GM13977 (cell line): Measurements from ENCODE around the gene BCAS3.
"Not testable (repeated sequence)": the region's sequence is repeated elsewhere in the genome, so short reads cannot be mapped to it uniquely, and the experiment has no call there.

ENCODE experiments used
- DNase-seq: peaks from one replicate; pipeline ENCODE4 v3.0.0; 2012; ENCODE audit warnings: low spot score
- in situ Hi-C: fragments of 300-500 bp; cut with MboI; formaldehyde crosslinking; loops from one replicate; pipeline ENCODE4 v1.12.0; 2022; ENCODE audit warnings: low sequenced_read_pairs, low pct_unique_long_range_greater_than_20kb, mixed read lengths, inconsistent platforms; ENCODE audit not compliant: unreplicated experiment
- TF ChIP-seq, protein P1 (sequence below): IDR thresholded peaks from 2 replicates; pipeline ENCODE4 v1.5.1; 2012; ENCODE audit warnings: mild to moderate bottlenecking, control low read depth; ENCODE audit not compliant: insufficient read depth; ENCODE audit errors: extremely low read depth, missing control alignments

The BCAS3 gene

DNA sequence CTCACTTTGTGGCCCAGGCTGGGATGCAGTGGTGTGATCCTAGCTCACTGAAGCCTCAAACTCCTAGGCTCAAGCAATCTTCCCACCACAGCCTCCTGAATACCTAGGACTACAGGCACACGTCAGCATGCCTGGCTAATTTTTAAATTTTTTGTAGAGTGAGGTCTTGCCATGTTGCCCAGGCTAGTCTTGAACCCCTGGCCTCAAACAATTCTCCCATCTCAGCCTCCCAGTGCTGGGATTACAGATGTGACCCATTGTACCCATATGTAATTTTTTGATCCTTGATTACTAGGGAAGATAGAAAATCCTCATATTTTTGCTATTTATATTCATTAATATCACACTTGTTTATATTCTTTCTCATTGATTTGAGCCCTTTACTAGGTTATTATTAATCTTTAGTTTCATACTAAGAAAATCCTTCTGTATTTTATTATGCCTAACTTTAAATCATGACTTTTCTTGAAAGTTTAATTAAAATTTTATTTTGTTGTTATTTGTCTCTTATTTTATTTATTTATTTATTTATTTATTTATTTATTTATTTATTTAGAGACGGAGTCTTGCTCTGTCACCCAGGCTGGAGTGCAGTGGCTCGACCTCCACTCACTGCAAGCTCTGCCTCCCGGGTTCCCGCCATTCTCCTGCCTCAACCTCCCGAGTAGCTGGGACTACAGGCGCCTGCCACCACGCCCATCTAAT lies 75.4 kb downstream of the BCAS3 start:
- in situ Hi-C loops: no loop called here
- TF ChIP-seq, protein P1, sequence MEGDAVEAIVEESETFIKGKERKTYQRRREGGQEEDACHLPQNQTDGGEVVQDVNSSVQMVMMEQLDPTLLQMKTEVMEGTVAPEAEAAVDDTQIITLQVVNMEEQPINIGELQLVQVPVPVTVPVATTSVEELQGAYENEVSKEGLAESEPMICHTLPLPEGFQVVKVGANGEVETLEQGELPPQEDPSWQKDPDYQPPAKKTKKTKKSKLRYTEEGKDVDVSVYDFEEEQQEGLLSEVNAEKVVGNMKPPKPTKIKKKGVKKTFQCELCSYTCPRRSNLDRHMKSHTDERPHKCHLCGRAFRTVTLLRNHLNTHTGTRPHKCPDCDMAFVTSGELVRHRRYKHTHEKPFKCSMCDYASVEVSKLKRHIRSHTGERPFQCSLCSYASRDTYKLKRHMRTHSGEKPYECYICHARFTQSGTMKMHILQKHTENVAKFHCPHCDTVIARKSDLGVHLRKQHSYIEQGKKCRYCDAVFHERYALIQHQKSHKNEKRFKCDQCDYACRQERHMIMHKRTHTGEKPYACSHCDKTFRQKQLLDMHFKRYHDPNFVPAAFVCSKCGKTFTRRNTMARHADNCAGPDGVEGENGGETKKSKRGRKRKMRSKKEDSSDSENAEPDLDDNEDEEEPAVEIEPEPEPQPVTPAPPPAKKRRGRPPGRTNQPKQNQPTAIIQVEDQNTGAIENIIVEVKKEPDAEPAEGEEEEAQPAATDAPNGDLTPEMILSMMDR: no peak
- DNase-seq: no peak

DNA sequence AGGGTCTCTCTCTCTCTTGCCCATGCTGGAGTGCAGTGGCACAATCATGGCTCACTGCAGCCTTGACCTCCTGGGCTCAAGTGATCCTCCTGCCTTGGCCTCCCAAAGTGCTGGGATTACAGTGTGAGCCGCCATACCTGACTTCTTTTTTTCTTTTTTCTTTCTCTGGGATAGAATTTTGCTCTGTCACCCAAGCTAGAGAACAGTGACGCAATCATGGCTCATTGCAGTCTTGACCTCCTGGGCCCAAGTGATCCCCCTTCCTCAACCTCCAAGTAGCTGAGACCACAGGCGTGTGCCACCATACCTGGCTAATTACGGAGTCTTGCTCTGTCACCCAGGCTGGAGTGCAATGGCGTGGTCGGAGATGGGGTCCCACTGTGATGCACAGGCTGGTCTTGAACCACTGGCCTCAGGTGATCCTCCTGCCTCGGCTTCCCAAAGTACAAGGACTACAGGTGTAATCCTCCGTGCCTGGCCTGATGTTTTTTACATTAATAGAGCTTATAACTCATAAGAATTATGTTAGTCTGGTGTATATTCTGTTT lies 76.5 kb downstream of the BCAS3 start:
- DNase-seq: no peak
- TF ChIP-seq, protein P1: no peak
- in situ Hi-C loops: no loop called here

DNA sequence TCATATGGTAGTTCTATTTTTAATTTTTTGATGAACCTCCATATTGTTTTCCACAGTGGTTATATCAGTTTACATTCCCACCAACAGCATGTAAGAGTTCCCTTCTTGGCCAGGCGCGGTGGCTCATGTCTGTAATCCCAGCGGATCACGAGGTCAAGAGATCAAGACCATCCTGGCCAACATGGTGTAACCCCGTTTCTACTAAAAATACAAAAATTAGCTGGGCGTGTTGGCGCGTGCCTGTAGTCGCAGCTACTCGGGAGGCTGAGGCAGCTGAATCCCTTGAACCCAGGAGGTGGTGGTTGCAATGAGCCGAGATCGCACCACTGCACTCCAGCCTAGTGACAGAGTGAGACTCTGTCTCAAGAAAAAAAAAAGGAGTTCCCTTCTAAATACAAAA lies 79.1 kb downstream of the BCAS3 start:
- DNase-seq, in situ Hi-C loops: not testable (repeated sequence)

DNA sequence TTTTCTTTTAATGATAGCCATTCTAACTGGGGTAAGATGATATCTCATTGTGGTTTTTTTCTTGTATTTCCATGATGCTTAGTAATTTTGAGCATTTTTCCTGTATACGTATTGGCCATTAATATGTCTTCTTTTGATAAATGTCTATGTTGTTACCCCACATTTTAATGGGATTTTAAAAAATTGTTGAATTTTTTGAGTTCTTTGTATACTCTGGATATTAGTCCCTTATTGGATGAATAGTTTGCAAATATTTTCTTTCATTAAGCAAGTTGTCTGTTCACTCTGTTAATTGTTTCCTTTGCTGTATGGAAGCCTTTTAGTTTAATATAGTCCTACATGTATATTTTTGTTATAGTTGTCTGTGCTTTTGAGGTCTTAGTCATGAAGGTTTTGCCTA lies 79.8 kb downstream of the BCAS3 start:
- in situ Hi-C loops: no loop called here
- TF ChIP-seq, protein P1: no peak
- DNase-seq: no peak

DNA sequence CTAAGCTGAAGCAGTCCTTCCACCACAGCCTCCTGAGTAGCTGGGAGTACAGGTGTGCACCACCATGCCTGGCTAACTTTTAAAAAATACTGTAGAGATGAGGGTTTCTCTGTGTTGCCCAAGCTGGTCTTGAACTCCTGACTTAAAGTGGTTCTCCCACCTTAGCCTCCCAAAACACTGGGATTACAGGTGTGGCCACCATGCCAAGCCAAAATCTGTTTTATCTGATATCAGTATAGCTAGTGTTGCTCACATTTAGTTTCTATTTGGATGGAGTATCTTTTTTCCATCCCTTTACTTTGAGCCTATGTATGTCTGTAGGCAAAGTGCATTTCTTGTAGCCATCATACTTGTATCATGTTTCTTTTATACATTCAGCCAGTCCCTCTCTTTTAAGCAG lies 82.1 kb downstream of the BCAS3 start:
- TF ChIP-seq, protein P1: no peak
- DNase-seq: no peak
- in situ Hi-C loops: no loop called here

DNA sequence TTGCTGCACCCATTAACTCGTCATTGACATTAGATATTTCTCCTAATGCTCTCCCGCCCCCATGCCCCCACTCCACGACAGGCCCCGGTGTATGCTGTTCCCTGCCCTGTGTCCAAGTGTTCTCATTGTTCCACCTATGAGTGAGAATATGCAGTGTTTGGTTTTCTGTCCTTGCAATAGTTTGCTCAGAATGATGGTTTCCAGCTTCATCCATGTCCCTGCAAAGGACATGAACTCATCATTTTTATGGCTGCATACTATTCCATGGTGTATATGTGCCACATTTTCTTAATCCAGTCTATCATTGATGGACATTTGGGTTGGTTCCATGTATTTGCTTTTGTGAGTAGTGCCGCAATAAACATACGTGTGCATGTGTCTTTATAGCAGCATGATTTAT lies 83.7 kb downstream of the BCAS3 start:
- DNase-seq, in situ Hi-C loops: not testable (repeated sequence)

DNA sequence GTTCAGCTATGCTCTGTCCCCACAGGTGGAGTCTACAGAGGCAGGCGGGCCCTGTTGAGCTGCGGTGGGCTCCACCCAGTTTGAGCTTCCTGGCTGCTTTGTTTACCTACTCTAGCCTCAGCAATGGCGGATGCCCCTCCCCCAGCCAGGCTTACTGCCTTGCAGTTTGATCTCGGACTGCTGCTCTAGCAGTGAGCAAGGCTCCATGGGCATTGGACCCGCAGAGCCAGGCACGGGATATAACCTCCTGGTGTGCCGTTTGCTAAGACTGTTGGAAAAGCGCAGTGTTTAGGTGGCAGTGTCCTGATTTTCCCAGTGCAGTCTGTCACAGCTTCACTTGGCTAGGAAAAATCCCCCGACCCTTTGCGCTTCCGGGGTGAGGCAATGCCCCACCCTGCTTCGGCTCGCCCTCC lies 89.1 kb downstream of the BCAS3 start:
- in situ Hi-C loops: no loop called here
- TF ChIP-seq, protein P1: no peak
- no peak for DNase-seq

DNA sequence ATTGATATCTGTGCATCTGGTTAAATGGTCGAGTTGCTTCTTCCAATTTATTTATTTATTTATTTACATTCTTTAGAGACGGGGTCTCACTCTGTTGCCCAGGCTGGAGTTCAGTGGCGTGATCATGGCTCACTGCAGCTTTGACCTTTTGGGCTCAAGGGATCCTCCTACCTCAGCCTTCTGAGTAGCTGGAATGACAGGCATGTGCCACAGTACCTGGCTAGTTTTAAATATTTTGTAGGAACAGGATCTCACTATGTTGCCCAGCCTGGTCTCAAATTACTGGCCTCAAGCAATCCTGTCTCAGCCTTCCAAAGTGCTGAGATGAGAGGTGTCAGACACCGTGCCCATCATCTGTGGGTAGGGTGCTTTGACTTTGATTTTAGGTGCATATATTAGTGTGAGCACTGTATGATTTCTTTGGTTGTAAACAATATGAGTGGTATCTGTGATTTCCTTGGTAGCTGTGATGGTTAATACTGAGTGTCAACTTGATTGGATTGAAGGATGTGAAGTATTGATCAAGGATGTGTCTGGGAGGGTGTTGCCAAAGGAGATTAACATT lies 90.2 kb downstream of the BCAS3 start:
- DNase-seq: no peak
- in situ Hi-C loops: no loop called here
- TF ChIP-seq, protein P1: no peak
